Stimulated activated CD4-positive, alpha-beta T cell treated with anti-CD3 and anti-CD28 coated beads, Interleukin-1b, Interleukin-23, amount 100 ng/mL, for 4 hours (primary cell): Measurements from ENCODE around the gene CLEC4M.
"Not testable (repeated sequence)": the region's sequence is repeated elsewhere in the genome, so short reads cannot be mapped to it uniquely, and the experiment has no call there.

Experiments used
- DNase-seq, 2 donors: peaks; one replicate each; pipeline ENCODE4 v3.0.0-alpha.2; 2020; ENCODE audit warnings: low read depth in 2 of 2

Gene CLEC4M

GRCh38 chr19:7742575-7742974, 20.5 kb upstream of the CLEC4M start:
- DNase-seq: no peak

- no peak for DNase-seq
These were observed 20.1 kb upstream of the CLEC4M start for GRCh38 chr19:7742991-7743390.

- DNase-seq: peak in 1 of 2 donors; percentile 8
These were observed 19.6 kb upstream of the CLEC4M start for GRCh38 chr19:7743425-7743841.

- DNase-seq: no peak
These were observed 18.8 kb upstream of the CLEC4M start for GRCh38 chr19:7744199-7744786.

GRCh38 chr19:7744871-7745650, 18.0 kb upstream of the CLEC4M start:
- DNase-seq: no peak

- not testable (repeated sequence) for DNase-seq
These were observed 16.7 kb upstream of the CLEC4M start for GRCh38 chr19:7746306-7746705.

GRCh38 chr19:7746903-7747884, 15.8 kb upstream of the CLEC4M start, which contains the start of gene CD209:
Gene CD209, minus strand, starts transcription at chr19:7747534. Its CDS starts 23 bp downstream, at chr19:7747511.
- DNase-seq: no peak

- DNase-seq: no peak
These were observed 14.9 kb upstream of the CLEC4M start for GRCh38 chr19:7748171-7748570.

- no peak for DNase-seq
These were observed 14.3 kb upstream of the CLEC4M start for GRCh38 chr19:7748756-7749155.

- DNase-seq: peak in 1 of 2 donors; percentile 20
These were observed 11.8 kb upstream of the CLEC4M start for GRCh38 chr19:7751157-7751783.

- DNase-seq: no peak
These were observed 6.8 kb upstream of the CLEC4M start for GRCh38 chr19:7756258-7756657.

GRCh38 chr19:7757358-7757757, 5.7 kb upstream of the CLEC4M start:
- no peak for DNase-seq

GRCh38 chr19:7759156-7759555, 3.9 kb upstream of the CLEC4M start:
- DNase-seq: no peak

GRCh38 chr19:7763696-7764095, 653 bp downstream of the CLEC4M start:
- DNase-seq: no peak

- DNase-seq: not testable (repeated sequence)
These were observed 1.1 kb downstream of the CLEC4M start for GRCh38 chr19:7764157-7764556.

GRCh38 chr19:7765043-7765442, 2.0 kb downstream of the CLEC4M start:
- DNase-seq: not testable (repeated sequence)

- DNase-seq: no peak
These were observed 3.5 kb downstream of the CLEC4M start for GRCh38 chr19:7766535-7766934.

- DNase-seq: no peak
These were observed 4.4 kb downstream of the CLEC4M start for GRCh38 chr19:7767487-7767886.

- DNase-seq: no peak
These were observed 6.1 kb downstream of the CLEC4M start for GRCh38 chr19:7769171-7769570.

GRCh38 chr19:7771072-7771471, 8.0 kb downstream of the CLEC4M start:
- DNase-seq: no peak

GRCh38 chr19:7772752-7773291, 9.8 kb downstream of the CLEC4M start:
- DNase-seq: peak in 1 of 2 donors; percentile 15
